GM12891 (cell line): ENCODE results near the gene TMEM239.

Experiments used
- POLR2A ChIP-seq: IDR thresholded peaks from 2 replicates; pipeline ENCODE4 v1.6.1; 2011; ENCODE audit warnings: low read depth, low read length, control low read depth
- POLR2AphosphoS5 ChIP-seq: IDR thresholded peaks from 2 replicates; pipeline ENCODE4 v1.6.1; 2011; ENCODE audit warnings: low read depth, low read length, control low read depth
- POU2F2 ChIP-seq: IDR thresholded peaks from 2 replicates; pipeline ENCODE4 v1.6.1; 2011; ENCODE audit warnings: low read depth, mild to moderate bottlenecking, control low read depth, low read length, moderate library complexity
- SPI1 ChIP-seq: IDR thresholded peaks from 2 replicates; pipeline ENCODE4 v1.6.1; 2011; ENCODE audit warnings: low read depth, low read length, control low read depth
- TAF1 ChIP-seq: IDR thresholded peaks from 2 replicates; pipeline ENCODE4 v1.6.1; 2011; ENCODE audit warnings: low read depth, low read length, control low read depth

- TF ChIP-seq POLR2A (no peak), TAF1 (no peak), POLR2AphosphoS5 (no peak), POU2F2 (no peak), SPI1 (no peak)
These were observed 44.5 kb upstream of the TMEM239 start for GRCh38 chr20:2771631-2772080.
